NCI-H2196 (cell line): ENCODE measurements around the gene PCNX4.
A peak's percentile ranks its signal among the peaks of the same experiment; 100 is the strongest.

Experiments
- DNase-seq: peaks from one replicate; lab custom pipeline; 2025; ENCODE audit not compliant: unreplicated experiment; lab: John Stamatoyannopoulos, UW

PCNX4 gene

DNA sequence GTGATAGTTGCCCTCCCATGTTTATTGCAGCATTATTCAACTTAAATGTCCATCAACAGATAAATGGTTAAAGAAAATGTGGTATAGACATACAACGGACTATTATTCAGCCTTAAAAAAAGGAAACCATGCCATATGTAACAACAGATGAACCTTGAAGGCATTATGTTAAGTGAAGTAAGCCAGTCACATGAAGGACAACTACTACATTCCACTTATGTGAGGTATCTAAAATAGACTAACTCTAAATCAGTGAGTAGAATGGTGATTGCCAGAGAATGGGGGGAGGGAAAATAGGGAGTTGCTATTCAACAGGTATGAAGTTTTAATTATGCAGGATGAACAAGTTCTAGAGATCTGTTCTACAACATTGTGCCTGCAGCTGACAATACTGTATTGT is 10.1 kb downstream of the PCNX4 start:
- no peak for DNase-seq

DNA sequence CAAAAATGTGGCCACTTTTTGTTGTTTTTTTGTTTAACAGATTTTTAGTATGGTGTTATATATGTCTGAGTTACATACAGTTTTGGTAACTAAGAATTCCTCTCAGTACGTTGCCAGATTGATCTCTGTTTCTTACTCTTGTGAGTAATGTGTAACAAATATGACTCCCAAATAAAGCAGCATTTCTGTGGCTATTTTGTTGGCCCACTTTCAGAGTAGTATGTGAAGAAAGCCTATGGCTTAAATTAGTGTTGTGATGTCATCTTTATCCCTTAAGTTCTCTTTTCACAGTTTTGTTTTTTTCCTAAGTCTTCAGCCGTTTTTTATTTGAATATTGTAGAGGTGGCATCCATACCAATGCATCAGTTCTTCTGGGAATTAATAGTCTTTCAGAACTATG is 10.7 kb downstream of the PCNX4 start:
- no peak for DNase-seq

DNA sequence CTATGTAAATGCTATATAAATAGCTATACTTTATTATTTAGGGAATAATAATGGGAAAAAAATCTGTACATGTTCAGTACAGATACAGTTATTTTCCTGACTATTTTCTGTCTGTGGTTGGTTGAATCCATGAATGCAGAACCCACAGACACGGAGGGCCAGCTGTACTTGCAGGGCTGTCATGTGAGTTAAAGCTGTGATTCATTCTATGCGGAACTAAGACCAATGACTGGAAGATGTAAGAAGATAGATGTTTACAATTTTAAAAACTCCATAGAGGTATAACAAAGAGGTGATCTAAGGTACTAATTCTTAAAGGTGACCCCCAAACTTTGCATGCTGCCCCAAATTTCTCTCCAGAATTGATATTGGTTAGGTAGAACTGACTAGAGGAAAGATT is 14.6 kb downstream of the PCNX4 start:
- no peak for DNase-seq

DNA sequence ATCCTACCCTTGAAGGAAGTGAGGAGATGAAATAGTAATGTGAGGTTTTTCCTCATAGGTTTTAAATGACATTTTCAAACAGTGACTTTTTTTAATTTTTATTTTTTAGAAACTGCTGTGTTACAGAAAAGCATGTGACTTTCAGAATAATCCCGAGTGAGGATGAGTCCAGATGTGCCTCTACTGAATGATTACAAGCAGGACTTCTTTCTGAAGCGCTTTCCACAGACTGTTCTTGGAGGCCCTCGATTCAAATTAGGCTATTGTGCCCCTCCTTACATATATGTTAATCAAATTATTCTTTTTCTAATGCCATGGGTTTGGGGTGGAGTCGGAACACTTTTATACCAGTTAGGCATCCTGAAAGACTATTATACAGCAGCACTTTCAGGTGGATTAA is 15.8 kb downstream of the PCNX4 start:
- DNase-seq: no peak

DNA sequence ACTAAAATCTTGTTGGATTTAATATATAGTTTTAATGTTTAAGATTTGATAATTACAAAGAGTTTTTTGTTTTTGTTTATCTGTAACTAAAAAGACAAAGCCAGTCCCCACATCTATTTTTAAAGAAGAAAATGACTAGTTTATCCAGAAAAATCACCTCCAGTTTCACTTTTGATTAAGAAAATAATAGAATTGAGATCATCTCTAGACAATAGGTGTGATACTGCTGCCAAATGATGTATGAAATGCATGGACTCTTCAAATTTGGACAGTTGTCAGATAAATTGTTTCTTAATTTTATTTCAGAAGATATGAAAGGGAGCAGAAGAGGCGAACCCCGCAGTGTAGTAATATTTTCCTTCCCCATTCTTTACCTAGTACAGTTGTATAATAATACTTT is 20.0 kb downstream of the PCNX4 start:
- no peak for DNase-seq

DNA sequence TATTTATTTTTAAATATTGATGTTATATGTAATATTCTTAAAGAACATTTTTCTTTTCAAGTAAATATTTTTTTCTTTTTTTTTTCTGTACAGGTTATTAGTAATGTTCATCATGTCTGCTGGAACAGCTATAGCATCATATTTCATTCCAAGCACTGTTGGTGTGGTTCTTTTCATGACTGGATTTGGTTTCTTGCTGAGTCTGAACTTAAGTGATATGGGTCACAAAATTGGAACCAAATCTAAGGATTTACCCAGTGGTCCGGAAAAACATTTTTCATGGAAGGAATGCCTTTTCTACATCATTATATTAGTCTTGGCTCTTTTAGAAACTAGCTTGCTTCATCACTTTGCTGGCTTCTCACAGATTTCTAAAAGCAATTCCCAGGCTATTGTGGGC is 23.2 kb downstream of the PCNX4 start:
- DNase-seq: no peak

DNA sequence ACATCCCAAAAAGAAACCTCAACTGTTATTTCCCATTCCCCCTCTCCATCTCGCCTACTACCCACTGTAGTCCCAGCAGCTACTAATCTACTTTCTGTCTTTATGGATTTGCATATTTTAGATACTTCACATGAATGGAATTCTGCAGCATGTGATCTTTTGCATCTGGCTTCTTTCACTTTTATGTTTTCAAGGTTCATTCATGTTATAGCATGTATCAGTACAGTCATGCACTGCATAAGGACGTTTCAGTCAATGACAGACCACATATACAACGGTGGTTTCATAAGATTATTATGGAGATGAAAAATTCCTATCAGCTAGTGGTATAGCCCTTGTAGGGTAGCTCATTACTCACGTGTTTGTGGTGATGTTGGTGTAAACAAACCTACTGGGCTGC is 24.5 kb downstream of the PCNX4 start:
- DNase-seq: no peak

DNA sequence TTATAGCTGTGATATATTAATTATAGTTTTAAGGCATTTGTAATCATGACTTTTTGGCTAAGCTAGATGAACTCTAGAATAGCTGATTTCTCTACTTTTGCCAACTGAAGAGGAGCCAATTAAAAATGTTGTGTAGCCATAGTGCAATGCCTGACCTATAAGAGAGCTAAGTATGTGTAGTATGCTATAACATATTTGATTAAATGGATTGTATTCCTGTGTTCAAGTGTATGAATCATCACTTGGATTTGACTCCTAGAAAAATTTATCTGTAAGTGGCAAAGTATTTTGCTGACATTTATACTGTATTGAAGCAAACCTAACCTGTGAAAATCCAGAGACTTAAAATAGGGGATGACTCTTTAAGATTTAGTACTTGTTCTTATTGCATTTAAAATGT is 34.2 kb downstream of the PCNX4 start:
- no peak for DNase-seq

DNA sequence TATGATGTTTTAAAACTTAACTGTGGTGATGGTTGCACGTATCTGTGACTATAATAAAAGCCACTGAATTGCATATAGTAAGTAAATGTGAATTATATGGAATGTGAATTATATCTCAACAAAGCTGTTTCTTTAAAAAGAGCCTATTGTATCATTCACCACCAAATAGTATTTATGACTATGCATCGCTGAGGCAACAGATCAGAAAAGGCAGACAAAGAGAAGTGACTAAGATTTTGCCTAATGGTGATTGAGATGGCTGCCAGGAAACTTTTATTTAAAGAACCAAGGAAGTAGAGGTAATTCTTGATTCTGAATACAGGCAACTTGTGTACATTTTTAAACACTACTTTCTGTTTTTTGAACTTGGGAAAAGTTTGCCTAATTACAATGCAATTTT is 41.8 kb downstream of the PCNX4 start:
- DNase-seq: no peak

DNA sequence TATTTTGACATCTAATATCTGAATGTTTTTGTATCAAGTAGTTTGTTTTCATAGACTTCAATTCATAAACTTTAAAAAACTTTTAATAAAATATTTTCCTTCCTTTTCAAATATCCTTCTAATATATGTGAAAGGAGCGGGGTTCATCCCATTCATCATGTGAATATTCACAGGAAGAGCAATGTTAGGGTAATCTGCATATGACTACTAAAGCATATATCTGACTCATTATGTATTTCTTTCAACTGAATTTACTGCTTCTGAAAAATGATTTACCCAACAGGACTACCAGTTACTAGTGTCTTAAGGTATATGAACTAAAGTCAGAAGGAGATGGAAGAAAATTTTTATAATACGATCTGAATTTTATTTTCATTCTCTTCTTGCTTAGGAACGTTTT is 43.0 kb downstream of the PCNX4 start:
- no peak for DNase-seq

DNA sequence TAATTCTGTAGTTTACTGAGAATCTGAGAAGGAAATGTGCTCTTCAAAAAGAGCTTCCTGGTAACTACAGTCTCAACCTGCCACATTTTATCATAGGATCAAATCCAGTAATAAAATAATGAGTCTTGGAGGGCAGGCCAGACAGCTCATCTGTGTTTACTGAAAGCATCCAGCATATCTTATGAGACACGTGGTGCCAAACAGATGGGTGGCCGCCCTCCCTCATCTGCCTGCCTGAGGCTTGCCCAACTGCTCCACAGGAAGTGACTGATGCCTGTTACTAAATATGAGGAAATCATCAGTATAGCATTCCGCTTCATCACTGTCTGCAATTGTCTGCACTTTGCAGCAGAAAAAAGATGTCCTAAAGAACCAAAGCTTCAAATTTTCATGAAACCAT is 60.0 kb downstream of the PCNX4 start:
- DNase-seq: peak; percentile 77

DNA sequence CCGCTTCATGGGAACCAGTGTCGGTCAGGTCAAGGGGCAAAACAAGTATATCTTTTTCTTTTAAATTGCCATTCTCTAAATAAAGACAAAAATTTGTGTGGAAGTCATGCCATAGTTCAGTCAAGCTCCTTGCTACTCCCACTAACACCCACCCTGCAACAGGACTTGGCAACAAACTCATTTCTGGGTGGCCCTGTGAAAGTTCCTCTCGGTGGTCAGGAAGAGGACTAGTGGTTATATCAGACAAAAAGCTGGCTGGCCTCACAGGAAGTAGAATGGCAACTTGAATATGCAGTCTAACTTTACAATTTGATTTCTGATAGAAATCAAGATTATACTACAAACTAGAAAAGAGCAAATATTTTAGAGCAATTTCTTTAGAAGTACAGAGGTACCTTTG is 62.3 kb downstream of the PCNX4 start:
- DNase-seq: no peak

DNA sequence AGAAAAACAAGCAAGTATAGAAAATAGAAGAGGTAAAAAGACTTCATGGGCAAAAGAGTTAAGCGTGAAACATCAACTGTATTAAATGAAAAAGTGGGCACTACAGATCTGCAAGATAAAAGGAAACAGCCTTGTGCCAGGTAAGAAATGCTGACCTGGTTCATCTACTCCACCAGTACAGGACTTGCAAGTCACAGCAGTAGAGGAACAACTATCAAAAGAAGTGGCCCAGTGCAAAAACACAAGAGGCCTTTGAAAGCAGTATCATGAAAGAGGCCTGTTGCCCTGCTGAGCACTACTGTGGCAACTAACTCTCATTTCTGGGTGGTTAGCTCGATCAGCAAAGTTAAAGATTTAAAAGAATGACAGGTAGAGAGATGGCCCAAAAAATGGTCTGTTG is 62.9 kb downstream of the PCNX4 start:
- no peak for DNase-seq

DNA sequence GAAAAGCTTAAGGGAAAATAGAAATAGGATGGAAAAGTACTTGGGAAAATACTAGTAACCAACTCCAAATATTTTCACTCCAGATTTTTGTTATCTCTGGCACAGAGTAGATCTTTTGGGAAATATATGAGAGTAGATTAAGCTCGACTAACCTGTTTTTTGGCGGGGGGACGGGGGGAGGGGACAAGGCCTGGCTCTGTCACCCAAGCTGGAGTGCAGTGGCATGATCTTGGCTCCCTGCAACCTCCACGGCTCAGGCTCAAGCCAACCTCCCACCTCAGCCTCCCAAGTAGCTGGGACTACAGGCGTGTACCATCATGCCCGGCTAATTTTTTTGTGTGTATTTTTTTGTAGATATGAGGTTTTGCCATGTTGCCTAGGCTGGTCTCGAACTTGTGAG is 68.7 kb downstream of the PCNX4 start:
- DNase-seq: no peak

DNA sequence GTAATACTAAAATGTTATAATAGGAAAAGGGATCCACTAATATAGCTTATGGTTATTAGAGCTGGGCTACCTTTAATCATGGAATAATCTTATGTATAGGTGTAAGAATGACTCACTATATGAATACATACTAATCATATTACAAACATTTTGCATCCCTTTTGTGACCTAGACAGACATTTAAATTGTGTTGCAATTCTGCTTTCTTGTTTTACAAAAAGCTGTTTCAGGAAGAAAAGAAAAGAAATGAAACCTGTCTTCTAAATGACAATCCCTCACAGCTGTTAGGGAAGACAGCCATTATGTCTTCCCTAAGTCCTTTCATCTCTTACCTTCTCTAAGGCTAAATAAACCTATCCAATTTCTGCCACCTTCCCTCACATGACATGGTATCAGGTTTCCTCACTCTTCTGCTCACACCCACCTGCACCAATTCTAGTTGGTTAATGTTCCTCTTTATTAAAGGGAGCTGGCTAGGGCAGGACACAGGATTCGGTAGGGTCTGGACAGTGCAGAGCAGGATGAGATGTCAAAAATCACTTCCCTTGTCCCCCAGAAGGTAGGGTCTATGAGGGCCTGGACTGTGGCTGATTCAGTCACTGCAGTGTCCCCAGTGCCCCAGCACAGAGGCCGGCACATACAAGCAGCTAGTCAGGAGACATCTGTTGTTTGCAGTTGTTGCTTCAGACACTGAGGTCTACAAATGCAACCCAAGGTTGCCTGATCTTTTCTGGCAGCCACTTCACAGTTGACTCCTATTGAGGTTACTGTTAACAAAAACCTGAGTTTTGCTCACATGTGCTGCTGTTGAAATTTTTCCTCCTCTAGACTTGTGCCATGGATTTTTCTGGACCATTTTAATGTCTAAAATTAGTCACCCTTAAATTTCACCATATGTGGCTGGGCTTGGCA is 69.7 kb downstream of the PCNX4 start:
- DNase-seq: peak; percentile 49

DNA sequence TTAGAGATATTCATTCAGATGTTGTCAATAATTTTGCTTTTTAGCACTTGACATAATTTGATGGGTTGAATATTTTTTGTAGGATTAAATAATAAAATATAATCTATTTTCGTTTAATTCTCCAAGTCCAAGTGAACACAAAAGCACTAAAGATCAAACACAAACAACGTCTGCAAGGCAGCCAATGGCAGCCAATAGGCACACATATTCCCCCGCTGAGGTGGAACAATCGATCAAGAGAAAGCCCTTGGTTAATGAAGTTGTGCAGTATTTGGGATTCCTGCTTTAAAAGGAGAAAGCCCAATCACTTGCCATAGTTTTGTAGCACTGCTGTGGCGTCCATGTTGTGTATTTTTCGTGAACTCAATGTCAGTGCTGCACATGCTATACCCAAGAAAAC is 72.0 kb downstream of the PCNX4 start:
- peak; percentile 19 for DNase-seq

DNA sequence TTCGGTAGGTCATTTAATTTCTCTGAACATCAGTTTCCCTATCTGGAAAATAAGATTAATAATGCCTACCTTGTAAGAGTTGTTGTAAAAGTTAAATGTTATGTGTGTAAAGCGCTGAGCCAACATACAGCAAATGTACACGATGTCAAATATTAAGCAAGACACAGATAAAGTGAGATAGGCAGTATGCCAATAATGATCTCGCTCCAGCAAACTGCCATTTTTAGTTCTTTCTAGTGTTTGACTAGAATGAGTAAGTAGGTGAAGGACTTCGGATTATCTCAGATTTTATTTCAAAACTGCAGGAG is 72.6 kb downstream of the PCNX4 start:
- no peak for DNase-seq

DNA sequence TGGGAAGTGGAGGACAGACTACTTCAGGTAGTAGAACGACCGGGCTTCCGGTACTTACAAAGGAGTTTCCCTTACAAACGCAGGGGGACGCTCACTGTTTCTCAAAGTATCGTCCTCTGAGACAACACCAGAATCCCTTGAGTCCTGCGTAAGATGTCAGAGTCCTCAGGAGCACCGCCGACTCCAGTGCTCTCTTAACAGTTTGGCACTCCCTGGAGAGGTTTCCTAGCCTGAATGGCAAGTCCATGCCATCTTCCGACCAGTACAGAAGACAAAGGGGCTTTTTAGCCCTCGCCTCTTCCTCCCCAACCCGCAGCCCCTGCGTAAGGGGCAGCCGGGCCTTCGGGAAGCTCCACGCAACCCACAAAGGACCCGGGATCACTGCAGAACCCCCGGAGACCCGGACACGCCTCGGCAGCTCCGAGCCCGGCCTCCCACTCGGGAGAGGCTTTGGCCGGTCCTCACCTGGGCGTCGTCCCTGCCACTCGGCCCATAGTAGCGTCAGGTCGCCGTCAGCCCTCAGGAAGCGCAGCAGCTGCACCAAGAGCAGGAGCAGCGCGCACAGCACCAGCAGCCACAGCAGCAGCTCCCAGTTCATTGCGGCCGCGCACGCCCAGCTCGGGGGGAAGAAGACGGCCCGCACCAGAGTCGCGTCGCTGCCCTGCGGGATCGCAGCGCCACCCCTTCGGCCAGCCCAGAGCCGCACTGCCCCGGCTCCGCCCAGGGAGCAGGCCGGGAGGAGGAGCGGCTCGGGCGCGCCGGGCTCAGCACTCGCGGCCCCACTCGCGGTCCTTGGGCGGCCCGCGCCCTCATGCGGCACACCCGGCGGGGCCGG is 73.2 kb downstream of the PCNX4 start, which contains the start of gene DHRS7:
Gene DHRS7, minus strand, starts transcription at position 687 of the 835 bp plus-strand sequence. Its CDS starts 89 bp downstream, at position 598.
- peak; percentile 85 for DNase-seq

DNA sequence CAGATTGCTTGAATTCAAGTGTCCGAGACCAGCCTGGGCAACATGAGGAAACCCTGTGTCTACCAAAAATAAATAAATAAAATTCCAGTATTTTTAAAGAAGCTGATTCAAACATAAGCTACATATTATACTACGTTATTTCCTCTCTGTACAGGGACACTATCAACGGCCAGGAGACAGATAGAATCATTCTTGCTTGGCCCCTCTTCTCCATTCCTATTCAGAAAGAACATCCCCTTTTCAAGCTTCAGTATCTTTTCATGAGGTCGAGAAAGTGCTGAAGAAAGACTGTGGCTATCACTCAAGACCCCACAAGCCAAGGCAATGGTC is 73.8 kb downstream of the PCNX4 start:
- DNase-seq: no peak

DNA sequence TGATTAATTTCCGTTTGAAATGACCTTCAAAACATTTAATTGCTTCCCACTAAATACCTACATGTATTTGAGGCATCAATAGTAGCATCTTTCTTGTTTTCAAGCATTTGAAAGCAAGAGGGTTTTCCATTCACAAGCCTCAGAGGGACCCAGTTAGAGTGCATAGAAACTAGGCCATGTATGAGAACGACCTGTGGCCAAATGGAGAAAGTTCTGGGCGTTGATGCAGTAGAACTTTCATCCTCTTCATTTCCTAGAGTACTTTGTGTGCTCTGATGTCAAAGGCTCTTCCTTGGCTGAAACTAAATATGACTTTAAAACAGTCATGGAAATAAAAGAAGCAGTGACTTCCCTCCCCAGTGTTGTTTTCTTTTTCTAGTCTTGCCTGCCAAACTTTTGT is 74.4 kb downstream of the PCNX4 start:
- no peak for DNase-seq

DNA sequence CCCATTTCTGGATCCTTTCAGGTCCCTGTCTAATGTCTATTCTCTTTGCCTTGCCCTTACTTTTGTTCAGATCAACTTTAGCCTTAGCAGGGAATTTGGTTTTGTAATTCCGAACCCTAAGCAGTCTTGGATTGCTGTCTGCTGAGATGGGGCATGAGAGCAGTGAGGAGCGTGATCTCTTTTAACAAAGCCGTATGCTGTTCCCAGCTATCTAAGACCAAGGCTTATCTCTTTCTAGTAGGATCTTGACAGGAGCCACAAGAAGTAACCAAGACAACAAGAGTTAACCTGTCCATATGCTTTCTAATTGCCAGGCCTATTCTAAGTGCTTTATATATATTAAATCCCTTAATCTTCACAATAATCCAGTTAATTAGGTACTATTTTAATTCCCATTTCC is 78.0 kb downstream of the PCNX4 start:
- DNase-seq: no peak

DNA sequence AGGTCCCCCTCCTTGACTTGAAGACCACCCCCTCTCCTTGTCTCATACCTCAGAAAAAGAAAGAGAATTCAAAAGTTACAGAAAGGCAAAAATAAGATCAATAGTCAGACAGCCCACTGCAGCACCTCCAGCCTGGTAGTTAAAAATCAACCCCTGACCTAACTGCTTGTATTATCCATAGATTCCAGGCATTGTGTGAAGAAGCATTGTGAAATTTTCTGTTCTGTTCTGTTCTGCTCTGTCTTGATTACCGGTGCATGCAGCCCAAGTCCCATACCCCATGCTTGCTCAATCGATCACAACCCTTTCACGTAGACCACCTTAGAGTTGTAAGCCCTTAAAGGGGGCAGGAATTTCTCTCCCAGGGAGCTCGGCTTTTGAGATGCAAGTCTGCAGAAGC is 79.2 kb downstream of the PCNX4 start:
- DNase-seq: no peak
